IMR-90 (cell line): ENCODE data around the gene MNT. TPM values are rescaled to one million over a fixed set of nuclear protein-coding genes. Genes with fewer than 3 reads are reported as not detected.

Experiments
- ATAC-seq: fragments of 200-7000 bp; cut with Tn5 transposase; 2 replicates; pipeline ENCODE4 v1.9.1; 2020; ENCODE audit warnings: low read depth, mild to moderate bottlenecking, moderate library complexity
- BruUV-seq: library from RNA; stranded (reverse); fragments of 400-500 nt; replicated peaks from 2 replicates; lab custom pipeline; 2021; lab: Mats Ljungman, UMichigan
- CTCF ChIA-PET: fragments of 300-600 bp; formaldehyde crosslinking; extraction: SDS; loops from one replicate; lab custom pipeline; 2021; ENCODE audit warnings: antibody characterized with exemption; lab: Yijun Ruan, JAX
- POLR2A ChIA-PET: fragments of 300-600 bp; sonication (Branson Sonifier 250); formaldehyde crosslinking; loops from one replicate; lab custom pipeline; 2022; ENCODE audit warnings: antibody characterized with exemption; ENCODE audit not compliant: unreplicated experiment; lab: Charles Lee
- DNase-seq: peaks from one replicate; pipeline ENCODE4 v3.0.0; 2013
- H2AFZ ChIP-seq: replicated peaks from 2 replicates; pipeline ENCODE3; 2013; ENCODE audit warnings: low read length, mild to moderate bottlenecking; ENCODE audit not compliant: poor library complexity
- H2AK5ac ChIP-seq: 2 replicates; pipeline ENCODE4 v1.6.1; 2013; ENCODE audit warnings: low read depth, low read length, inconsistent platforms
- H2AK9ac ChIP-seq: replicated peaks from 2 replicates; pipeline ENCODE3; 2013; ENCODE audit warnings: mild to moderate bottlenecking, low read depth, low read length, moderate library complexity; ENCODE audit not compliant: poor library complexity
- H2BK120ac ChIP-seq: 2 replicates; pipeline ENCODE4 v1.6.1; 2013; ENCODE audit warnings: low read depth, low read length, inconsistent platforms
- H2BK15ac ChIP-seq: 3 replicates; pipeline ENCODE4 v1.6.1; 2013; ENCODE audit warnings: low read depth, low read length, inconsistent platforms
- H2BK20ac ChIP-seq: 2 replicates; pipeline ENCODE4 v1.6.1; 2013; ENCODE audit warnings: low read depth, mild to moderate bottlenecking, inconsistent platforms, low read length, moderate library complexity
- H2BK5ac ChIP-seq: 2 replicates; pipeline ENCODE4 v1.6.1; 2013; ENCODE audit warnings: mild to moderate bottlenecking, low read depth, low read length, inconsistent platforms; ENCODE audit not compliant: poor library complexity, severe bottlenecking
- H3K14ac ChIP-seq: replicated peaks from 2 replicates; pipeline ENCODE4 v1.6.1; 2013; ENCODE audit warnings: low read depth, low read length, inconsistent platforms
- H3K18ac ChIP-seq: 2 replicates; pipeline ENCODE4 v1.6.1; 2013; ENCODE audit warnings: low read depth, low read length, control low read depth
- H3K23ac ChIP-seq: 2 replicates; pipeline ENCODE4 v1.6.1; 2013; ENCODE audit warnings: low read depth, low read length, inconsistent platforms
- H3K27ac ChIP-seq: 2 replicates; pipeline ENCODE4 v1.5.1; 2013; ENCODE audit warnings: mild to moderate bottlenecking, control low read depth, low read length; ENCODE audit not compliant: insufficient read depth
- H3K27me3 ChIP-seq: 2 replicates; pipeline ENCODE4 v1.6.1; 2013; ENCODE audit warnings: low read length; ENCODE audit not compliant: control insufficient read depth, insufficient read depth
- H3K36me3 ChIP-seq: 2 replicates; pipeline ENCODE4 v1.6.1; 2013; ENCODE audit warnings: low read length, mixed read lengths; ENCODE audit not compliant: control insufficient read depth, insufficient read depth
- H3K4ac ChIP-seq: 2 replicates; pipeline ENCODE4 v1.6.1; 2013; ENCODE audit warnings: low read depth, low read length, inconsistent platforms
- H3K4me1 ChIP-seq: 2 replicates; pipeline ENCODE4 v1.6.1; 2013; ENCODE audit warnings: low read length, mixed read lengths; ENCODE audit not compliant: control insufficient read depth, insufficient read depth
- H3K4me2 ChIP-seq: 2 replicates; pipeline ENCODE4 v1.6.1; 2013; ENCODE audit warnings: low read depth, mild to moderate bottlenecking, control low read depth, low read length, moderate library complexity
- H3K4me3 ChIP-seq: 2 replicates; pipeline ENCODE4 v1.5.1; 2013; ENCODE audit warnings: low read depth, mild to moderate bottlenecking, control low read depth, low read length, moderate library complexity; ENCODE audit not compliant: insufficient read depth
- H3K56ac ChIP-seq: 2 replicates; pipeline ENCODE4 v1.6.1; 2013; ENCODE audit warnings: low read length, inconsistent platforms; ENCODE audit not compliant: insufficient read depth; ENCODE audit errors: extremely low read depth
- H3K79me1 ChIP-seq, 2 experiments: 2 replicates each; pipeline ENCODE4 v1.6.1; 2013; ENCODE audit warnings: low read length in 2 of 2, inconsistent platforms in 1 of 2, low read depth in 1 of 2
- H3K9ac ChIP-seq: 2 replicates; pipeline ENCODE4 v1.6.1; 2013; ENCODE audit warnings: low read depth, low read length, control low read depth
- H3K9me1 ChIP-seq: 2 replicates; pipeline ENCODE4 v1.6.1; 2013; ENCODE audit warnings: low read length, inconsistent platforms; ENCODE audit not compliant: insufficient read depth
- H3K9me3 ChIP-seq: 2 replicates; pipeline ENCODE4 v1.6.1; 2013; ENCODE audit warnings: low read length; ENCODE audit not compliant: control insufficient read depth, insufficient read depth
- H4K20me1 ChIP-seq: 2 replicates; pipeline ENCODE4 v1.6.1; 2013; ENCODE audit warnings: low read length, inconsistent platforms; ENCODE audit not compliant: insufficient read depth
- H4K5ac ChIP-seq: 2 replicates; pipeline ENCODE4 v1.6.1; 2013; ENCODE audit warnings: mild to moderate bottlenecking, low read depth, low read length, control low read depth
- H4K8ac ChIP-seq, 2 experiments: 2 replicates each; pipeline ENCODE4 v1.6.1; 2013; ENCODE audit warnings: low read depth in 2 of 2, low read length in 2 of 2, control low read depth in 1 of 2, inconsistent platforms in 1 of 2
- H4K91ac ChIP-seq: 2 replicates; pipeline ENCODE4 v1.6.1; 2013; ENCODE audit warnings: low read depth, low read length, inconsistent platforms; ENCODE audit not compliant: insufficient read depth
- BHLHE40 ChIP-seq: fragments of 150-350 bp; IDR thresholded peaks from 2 replicates; pipeline ENCODE4 v1.6.1; 2016; ENCODE audit warnings: mild to moderate bottlenecking, low read depth, low read length
- CEBPB ChIP-seq: IDR thresholded peaks from 2 replicates; pipeline ENCODE4 v1.6.1; 2012; ENCODE audit warnings: low read depth, low read length, improper control_type of control experiment
- CHD1 ChIP-seq: IDR thresholded peaks from 2 replicates; pipeline ENCODE4 v1.6.1; 2012; ENCODE audit warnings: low read depth, low read length, improper control_type of control experiment
- CTCF ChIP-seq: conservative IDR thresholded peaks from 2 replicates; pipeline ENCODE4 v1.5.1; 2012; ENCODE audit warnings: mild to moderate bottlenecking, low read depth, low read length, improper control_type of control experiment
- ELK1 ChIP-seq: fragments of 150-350 bp; IDR thresholded peaks from 2 replicates; pipeline ENCODE4 v1.6.1; 2016; ENCODE audit warnings: low read depth, mild to moderate bottlenecking, low read length, moderate library complexity, borderline replicate concordance
- FOS ChIP-seq: fragments of 150-350 bp; IDR thresholded peaks from 2 replicates; pipeline ENCODE4 v1.6.1; 2016; ENCODE audit warnings: low read depth, low read length
- MAFK ChIP-seq: IDR thresholded peaks from 2 replicates; pipeline ENCODE4 v1.6.1; 2012; ENCODE audit warnings: low read depth, low read length, improper control_type of control experiment
- MAZ ChIP-seq: IDR thresholded peaks from 2 replicates; pipeline ENCODE4 v1.6.1; 2012; ENCODE audit warnings: low read depth, mild to moderate bottlenecking, low read length, improper control_type of control experiment, moderate library complexity, borderline replicate concordance
- MXI1 ChIP-seq: IDR thresholded peaks from 2 replicates; pipeline ENCODE4 v1.6.1; 2012; ENCODE audit warnings: low read depth, mild to moderate bottlenecking, low read length, moderate library complexity, borderline replicate concordance
- NFE2L2 ChIP-seq: fragments of 150-350 bp; IDR thresholded peaks from 2 replicates; pipeline ENCODE4 v1.6.1; 2016; ENCODE audit warnings: low read depth, mild to moderate bottlenecking, low read length
- RAD21 ChIP-seq: IDR thresholded peaks from 2 replicates; pipeline ENCODE4 v1.6.1; 2012; ENCODE audit warnings: low read length, improper control_type of control experiment
- RCOR1 ChIP-seq: IDR thresholded peaks from 2 replicates; pipeline ENCODE4 v1.6.1; 2012; ENCODE audit warnings: mild to moderate bottlenecking, low read length, improper control_type of control experiment; ENCODE audit not compliant: insufficient replicate concordance
- RFX5 ChIP-seq: IDR thresholded peaks from 2 replicates; pipeline ENCODE4 v1.8.0; 2012; ENCODE audit warnings: low read depth, mild to moderate bottlenecking, low read length, moderate library complexity
- SMC3 ChIP-seq: fragments of 150-350 bp; IDR thresholded peaks from 2 replicates; pipeline ENCODE4 v1.6.1; 2016; ENCODE audit warnings: low read depth, mild to moderate bottlenecking, antibody characterized with exemption, low read length, moderate library complexity
- USF2 ChIP-seq: fragments of 150-350 bp; IDR thresholded peaks from 2 replicates; pipeline ENCODE4 v1.6.1; 2017; ENCODE audit warnings: mild to moderate bottlenecking, antibody characterized with exemption, low read length, low read depth
- WGBS, 2 experiments: methylation state at CpG; one replicate each; pipeline versions ENCODE4 v1.1.5 to v1.1.7; 2013; ENCODE audit warnings: missing lambda C conversion rate in 2 of 2; ENCODE audit not compliant: insufficient read length in 1 of 2; ENCODE audit errors: extremely low coverage in 2 of 2; 5-methylcytosine and 5-hydroxymethylcytosine counted together
- dilution Hi-C: fragments of 300-500 bp; cut with HindIII; formaldehyde crosslinking; loops from one replicate; pipeline ENCODE4 v1.14.3; 2018; ENCODE audit warnings: low sequenced_read_pairs; ENCODE audit not compliant: unreplicated experiment
- in situ Hi-C: fragments of 300-500 bp; cut with MboI; formaldehyde crosslinking; loops from 3 replicates; pipeline ENCODE4 v1.14.3; 2019; ENCODE audit warnings: low sequenced_read_pairs, inconsistent platforms, mixed read lengths
- intact Hi-C: fragments of 100-400 bp; cut with micrococcal nuclease; formaldehyde crosslinking; loops from 2 replicates; pipeline ENCODE4 v1.10.0; 2022
- polyA plus RNA-seq, 3 experiments: library from polyadenylated mRNA; depleted of rRNA; stranded (reverse); fragments of >200 nt; gene quantifications; 2 replicates each; pipeline ENCODE4 v1.2.3, GENCODE V29; 2012; ENCODE audit warnings: low replicate concordance in 1 of 3
- total RNA-seq: library from RNA; depleted of rRNA; stranded (reverse); fragments of >200 nt; gene quantifications from 2 replicates; pipeline ENCODE4 v1.2.3, GENCODE V29; 2012

MNT gene
- total and polyA plus RNA-seq, 2 of the 4 experiments (the other 2 are of a cell fraction): 1.4 to 8.3 TPM

- no TSS peak for BruUV-seq
- H2AK9ac ChIP-seq: no peak overlapping the region
- intact Hi-C loops (no loop called here), dilution Hi-C loops (no loop called here), in situ Hi-C loops (no loop called here)
- no peak overlapping the region for H4K91ac ChIP-seq
- H3K9me1 ChIP-seq: peaks cover 7% of the 10 kb centered on the region
- peaks cover 11 to 43% of the 10 kb centered on the region in 2 experiments for H3K79me1 ChIP-seq
- no peak for ATAC-seq
- peaks cover 13% of the 10 kb centered on the region for H4K20me1 ChIP-seq
- no peak overlapping the region for H3K14ac ChIP-seq
- H3K4me1 ChIP-seq: peaks cover 8% of the 10 kb centered on the region
- H3K36me3 ChIP-seq: peaks cover 19% of the 10 kb centered on the region
- H2AK5ac ChIP-seq: no peak overlapping the region
- no peak overlapping the region for H2BK20ac ChIP-seq
- H4K8ac ChIP-seq: no peak overlapping the region
- no peak overlapping the region for H3K23ac ChIP-seq
- TF ChIP-seq CHD1 (no peak), MXI1 (no peak), CTCF (no peak), BHLHE40 (no peak), MAFK (no peak), RFX5 (no peak), ELK1 (no peak), RCOR1 (no peak), NFE2L2 (no peak), FOS (no peak), MAZ (no peak), USF2 (no peak), RAD21 (no peak), CEBPB (no peak), SMC3 (no peak)
- no peak overlapping the region for H3K9ac ChIP-seq
- H3K18ac ChIP-seq: no peak overlapping the region
- H3K4me3 ChIP-seq: no peak overlapping the region
- POLR2A ChIA-PET: no interaction called here
- WGBS, 2 experiments: no CpG with 5 or more reads among the region's 5 CpGs
- H3K4me2 ChIP-seq: no peak overlapping the region
- CTCF ChIA-PET: no interaction called here
- no peak overlapping the region for H2AFZ ChIP-seq
- no peak for DNase-seq
- no peak overlapping the region for H4K5ac ChIP-seq
- H3K9me3 ChIP-seq: no peaks in the 10 kb centered on the region
- no peaks in the 10 kb centered on the region for H3K27me3 ChIP-seq
- no peak overlapping the region for H3K27ac ChIP-seq
- no peak overlapping the region for H2BK120ac ChIP-seq
- H3K56ac ChIP-seq: no peak overlapping the region
- no peak overlapping the region for H2BK5ac ChIP-seq
- H2BK15ac ChIP-seq: no peak overlapping the region
- no peak overlapping the region for H3K4ac ChIP-seq
Measured at GRCh38 chr17:2343421-2343820, 57.4 kb downstream of the MNT start.
